T-helper 2 cell treated with Interferon-gamma antibody and Interleukin-4, amounts not matched to agents 100 ng/mL and 5 ng/mL, for 36 hours (primary cell): Measurements from ENCODE around the gene NPL. TPM values are rescaled to one million over a fixed set of nuclear protein-coding genes. Genes with fewer than 3 reads are reported as not detected.

Experiments used
- intact Hi-C: fragments of 100-400 bp; cut with micrococcal nuclease; formaldehyde crosslinking; loops from one replicate; pipeline ENCODE4 v1.15.1; 2023
- total RNA-seq: library from RNA; stranded (reverse); gene quantifications from 2 replicates; pipeline ENCODE4 v1.2.3, GENCODE V29; 2022

NPL gene
- total RNA-seq, 1 donor from 2014 or later: 2.5 TPM

DNA sequence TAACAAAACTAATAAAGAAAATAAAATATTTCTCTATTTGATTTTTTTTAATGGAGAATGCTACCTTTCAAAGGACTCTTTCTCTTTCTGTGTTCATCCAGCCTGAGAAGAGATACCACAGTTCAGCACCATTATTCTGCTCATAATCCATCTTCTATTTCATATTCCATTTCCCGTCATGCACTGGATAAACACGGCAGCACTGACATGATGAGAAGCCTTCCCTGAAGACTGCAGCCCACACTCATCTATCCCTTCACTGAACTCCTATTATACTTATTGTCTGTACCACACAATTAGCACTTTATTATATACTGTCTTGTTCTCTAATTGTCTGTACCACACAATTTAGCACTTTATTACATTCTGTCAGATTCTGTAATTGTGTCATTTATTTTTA is 10.7 kb upstream of the NPL start:
- intact Hi-C loops: no loop called here

DNA sequence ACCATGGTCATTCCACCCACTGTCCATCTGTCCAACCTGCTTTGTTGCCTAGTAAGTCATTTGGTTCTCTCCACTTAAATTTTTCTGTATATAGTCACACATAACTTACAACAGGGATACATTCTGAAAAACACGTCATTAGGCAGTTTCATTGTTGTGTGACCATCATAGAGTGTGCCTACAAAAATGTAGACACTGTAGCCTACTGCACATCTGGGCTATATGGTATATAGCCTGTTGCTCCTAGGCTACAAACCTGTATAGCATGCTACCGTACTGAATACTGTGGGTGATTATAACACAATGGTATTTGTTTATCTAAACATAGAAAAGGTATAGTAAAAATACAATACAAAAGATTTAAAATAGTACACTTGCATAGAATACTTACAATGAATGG is 10.0 kb upstream of the NPL start:
- intact Hi-C loops: no loop called here

DNA sequence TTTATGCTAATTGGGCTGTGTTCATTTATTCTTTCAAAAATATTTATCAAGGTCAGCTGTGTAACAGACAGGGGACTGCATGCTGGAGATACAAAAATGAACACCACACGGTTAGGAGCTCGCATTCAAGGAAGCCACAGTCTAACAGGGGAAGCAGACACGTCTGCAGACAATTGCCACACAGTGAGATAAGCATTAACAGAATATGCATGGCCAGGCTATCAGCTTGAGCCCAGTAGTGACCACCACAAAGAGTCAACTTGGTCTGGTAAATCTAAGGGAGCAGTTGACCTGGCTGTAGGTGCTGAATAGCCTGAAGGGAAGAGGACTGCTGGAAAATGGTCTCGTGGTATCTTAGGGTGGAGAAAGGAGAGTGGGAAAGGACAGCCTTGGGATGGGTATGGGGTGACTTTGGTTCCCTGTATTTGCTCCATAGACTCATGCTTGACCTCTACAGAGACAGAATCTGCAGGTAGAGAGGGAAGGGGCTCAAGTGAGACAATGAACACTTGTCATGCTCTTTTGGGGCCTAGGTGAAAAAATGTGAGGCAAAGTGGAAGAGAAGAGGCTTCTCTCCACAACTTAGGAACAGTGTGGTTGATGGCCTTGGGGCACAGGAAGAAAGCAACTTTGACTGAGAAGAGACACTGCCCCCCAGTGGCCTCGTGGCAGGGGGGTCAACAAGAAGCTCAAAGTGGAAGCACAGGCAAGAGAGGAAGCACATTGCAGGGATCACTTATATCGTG is 7.6 kb upstream of the NPL start:
- intact Hi-C loops: loop anchor here (1.0 to 5.0 kb wide), 3 partner anchors 65 to 697 kb away; no protein-coding TSS in a partner anchor

DNA sequence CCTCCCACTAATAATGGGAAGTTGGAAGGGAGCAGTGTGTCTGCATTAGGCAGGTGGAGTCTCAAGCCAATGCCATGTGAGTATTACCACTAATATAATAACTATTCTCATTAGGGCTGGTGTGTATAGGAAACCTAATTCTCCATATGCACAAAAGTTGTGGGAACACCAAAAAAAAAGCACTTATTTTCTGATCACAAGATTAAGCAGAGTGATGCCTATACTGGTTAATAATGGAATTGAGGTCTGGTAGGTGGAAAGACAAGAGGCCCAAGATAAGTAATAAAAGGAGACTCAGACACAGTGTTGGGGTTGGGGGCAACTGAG is 7.0 kb upstream of the NPL start:
- intact Hi-C loops: loop anchor here (1.0 to 5.0 kb wide), 3 partner anchors 65 to 697 kb away; no protein-coding TSS in a partner anchor

GRCh38 chr1:182783068-182783467 is 6.5 kb upstream of the NPL start:
- intact Hi-C loops: loop anchor here (5.0 kb wide), 2 partner anchors 66 to 166 kb away; no protein-coding TSS in a partner anchor

- intact Hi-C loops: loop anchor here (1.0 to 5.0 kb wide), 6 partner anchors 67 to 757 kb away; no protein-coding TSS in a partner anchor
Measured at GRCh38 chr1:182784556-182785171, 4.9 kb upstream of the NPL start.

GRCh38 chr1:182785181-182785580 is 4.4 kb upstream of the NPL start:
- intact Hi-C loops: loop anchor here (5.0 kb wide), 2 partner anchors 353 to 758 kb away; no protein-coding TSS in a partner anchor

DNA sequence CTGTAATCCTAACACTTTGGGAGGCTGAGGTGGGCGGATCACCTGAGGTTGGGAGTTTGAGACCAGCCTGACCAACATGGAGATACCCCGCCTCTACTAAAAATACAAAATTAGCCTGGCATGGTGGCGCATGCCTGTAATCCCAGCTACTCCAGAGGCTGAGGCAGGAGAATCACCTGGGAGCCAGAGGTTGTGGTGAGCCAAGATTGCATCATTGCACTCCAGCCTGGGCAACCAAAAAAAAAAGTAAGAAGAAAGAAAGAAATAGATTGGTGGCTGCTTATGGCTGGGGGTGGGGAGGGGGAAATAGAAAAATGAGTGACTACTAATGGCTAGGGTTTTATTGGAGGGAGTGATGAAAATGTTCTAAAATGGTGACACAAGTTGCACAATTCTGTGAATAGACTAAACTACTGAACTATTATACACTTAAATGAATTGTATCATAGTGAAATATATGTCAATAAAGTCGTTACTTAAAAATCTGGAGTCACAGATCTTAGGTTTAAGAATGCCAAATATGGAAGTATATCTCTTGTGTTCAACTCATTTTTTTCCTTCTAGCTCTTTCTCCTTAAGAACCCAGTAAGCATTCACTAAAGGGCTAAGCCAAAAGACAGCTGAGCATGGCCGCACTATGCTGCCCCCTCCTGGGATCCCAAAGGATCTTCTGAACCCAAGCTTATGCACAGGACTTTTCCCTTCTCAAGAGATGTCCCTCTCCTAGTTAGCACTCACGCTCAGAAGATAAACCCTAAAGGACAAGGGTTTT is 3.2 kb upstream of the NPL start:
- intact Hi-C loops: loop anchor here (1.0 to 5.0 kb wide), 3 partner anchors 340 to 759 kb away; no protein-coding TSS in a partner anchor

- intact Hi-C loops: loop anchor here (1.0 to 5.0 kb wide), 3 partner anchors 341 to 760 kb away; no protein-coding TSS in a partner anchor
Measured at GRCh38 chr1:182786995-182787324, 2.6 kb upstream of the NPL start.

DNA sequence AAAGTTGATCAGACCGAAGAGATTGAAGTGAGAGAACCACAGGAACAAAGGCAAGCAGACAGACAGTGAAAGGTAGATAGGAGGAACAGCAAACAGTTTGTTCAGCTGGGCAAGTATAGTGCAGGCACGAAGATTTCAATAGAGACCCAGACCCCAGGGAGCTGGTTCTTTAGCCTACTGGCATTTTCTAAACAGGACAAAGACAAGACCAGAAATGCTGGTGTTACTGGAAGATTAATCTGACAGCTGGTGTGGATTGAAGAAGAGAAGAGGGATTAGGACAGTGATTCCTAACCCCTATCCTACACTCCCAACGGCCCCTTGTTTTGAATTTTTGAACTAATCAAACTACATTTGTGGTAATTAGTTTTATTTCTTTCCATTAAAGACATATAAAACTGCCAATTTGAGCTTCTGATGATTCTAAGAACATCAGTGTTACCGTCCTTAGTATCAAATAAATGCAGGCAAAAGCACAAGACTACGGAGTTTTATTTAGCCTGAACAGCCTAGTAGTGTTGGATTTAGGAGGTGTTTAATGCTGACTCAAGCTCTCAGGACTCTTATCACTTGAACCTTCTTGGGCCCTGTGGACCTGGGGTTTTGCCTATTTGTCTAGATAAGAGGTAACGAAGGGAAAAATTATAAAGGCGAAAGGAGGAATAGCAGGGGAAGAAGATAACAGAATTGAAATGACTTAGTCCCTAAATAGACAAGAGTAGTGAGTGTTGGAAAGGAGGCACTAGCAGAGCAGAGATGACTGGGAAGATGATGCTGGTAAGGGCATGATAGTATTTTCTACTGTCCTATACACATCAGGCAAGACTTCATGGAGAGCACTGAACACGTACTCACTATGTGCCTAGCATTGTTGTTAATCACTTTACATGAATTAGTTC is 2.0 kb downstream of the NPL start:
- intact Hi-C loops: no loop called here

- intact Hi-C loops: no loop called here
Measured at GRCh38 chr1:182794091-182794490, 4.5 kb downstream of the NPL start.

DNA sequence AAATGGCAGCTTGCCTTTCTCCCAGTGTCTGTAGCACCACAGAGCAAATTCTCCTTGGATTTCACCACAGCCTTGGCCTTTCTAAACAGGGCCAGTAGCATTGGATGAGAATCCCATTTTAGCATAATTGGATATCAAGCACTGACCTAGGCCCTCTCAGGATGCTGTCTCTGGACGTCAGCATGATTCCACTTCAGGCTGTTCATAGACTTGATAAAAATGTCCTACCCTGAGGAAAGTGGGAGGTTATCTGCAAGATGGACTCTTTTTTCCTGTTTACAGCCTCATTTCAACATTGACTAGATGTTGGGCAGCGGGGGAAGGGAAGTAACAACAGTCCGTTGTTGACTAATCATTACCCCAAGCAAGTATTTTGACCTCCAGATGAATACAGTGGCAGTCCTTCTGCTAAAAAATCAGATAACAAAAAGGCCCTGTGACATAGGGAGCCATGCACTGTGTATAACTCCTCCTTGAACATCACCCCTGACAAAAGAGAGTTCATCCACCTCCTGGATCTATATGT is 5.2 kb downstream of the NPL start:
- intact Hi-C loops: no loop called here

- intact Hi-C loops: no loop called here
Measured at GRCh38 chr1:182795563-182796228, 6.1 kb downstream of the NPL start.

- intact Hi-C loops: no loop called here
Measured at GRCh38 chr1:182802006-182802803, 12.6 kb downstream of the NPL start.

- intact Hi-C loops: no loop called here
Measured at GRCh38 chr1:182803846-182804245, 14.3 kb downstream of the NPL start.

DNA sequence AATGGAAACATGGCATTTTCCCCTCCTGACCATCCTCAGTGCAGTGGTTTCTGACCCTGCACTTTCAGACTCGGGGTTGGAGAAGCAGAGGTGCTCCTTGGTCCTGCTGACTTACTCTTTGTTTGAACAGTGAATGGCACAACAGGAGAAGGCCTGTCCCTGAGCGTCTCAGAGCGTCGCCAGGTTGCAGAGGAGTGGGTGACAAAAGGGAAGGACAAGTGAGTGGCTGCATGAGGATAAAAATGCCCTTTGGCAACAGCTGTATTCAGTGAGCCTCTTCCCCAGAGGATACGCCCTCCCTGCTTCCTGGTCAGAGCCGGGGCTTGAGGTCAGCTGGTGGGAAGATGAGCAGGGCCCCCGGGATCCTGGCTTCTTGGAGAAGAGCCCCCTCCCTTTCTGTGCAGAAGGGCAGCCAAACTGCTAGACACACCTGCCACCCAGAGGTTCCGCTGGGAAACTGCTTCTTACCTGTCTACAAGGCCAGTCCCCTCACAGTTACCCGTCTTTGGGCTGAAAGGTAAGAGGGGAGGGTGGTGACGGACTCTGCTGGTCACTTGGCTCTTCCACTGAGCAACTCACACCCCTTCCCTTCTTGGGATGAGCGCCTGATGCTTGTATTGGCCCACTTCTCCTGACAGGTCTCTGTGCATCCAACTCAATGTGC is 16.6 kb downstream of the NPL start:
- intact Hi-C loops: no loop called here

GRCh38 chr1:182807907-182808306 is 18.3 kb downstream of the NPL start:
- intact Hi-C loops: no loop called here

DNA sequence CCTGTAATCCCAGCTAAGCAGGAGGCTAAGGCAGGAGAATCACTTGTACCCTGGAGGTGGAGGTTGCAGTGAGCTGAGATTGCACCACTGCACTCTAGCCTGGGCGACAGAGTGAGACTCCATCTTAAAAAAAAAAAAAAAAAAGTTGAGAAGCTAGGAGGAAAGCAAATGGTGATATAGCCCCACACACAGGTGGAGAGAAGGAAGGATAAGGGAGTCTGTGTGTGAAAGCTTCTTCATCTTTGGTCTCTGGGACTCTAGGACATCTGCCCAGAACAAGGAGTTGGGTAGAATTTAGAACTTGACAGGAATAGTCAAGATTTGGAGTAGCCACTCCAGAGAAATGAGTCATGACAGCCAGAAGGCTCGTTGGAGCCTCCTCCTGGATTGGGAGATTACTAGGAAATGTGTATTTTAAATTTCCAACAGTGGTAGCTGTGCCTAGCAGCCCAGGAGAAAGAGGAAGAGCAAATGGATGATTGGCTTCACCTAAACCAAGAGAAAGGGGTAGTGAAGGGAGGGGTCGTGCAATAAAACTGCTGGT is 19.9 kb downstream of the NPL start:
- intact Hi-C loops: no loop called here
